Measurements from ENCODE around the gene LRRC37A3. TPM values are rescaled to one million over a fixed set of nuclear protein-coding genes. Genes with fewer than 3 reads are reported as not detected.
"Not testable (repeated sequence)": the region's sequence is repeated elsewhere in the genome, so short reads cannot be mapped to it uniquely, and the experiment has no call there.

Gene LRRC37A3
- total and polyA plus RNA-seq, 2 of the 13 experiments (the other 11 are each of a cell fraction or from before 2014, with no cell fraction given), result 0.62 to 1.1 TPM

- CTCF ChIA-PET (ENCODE audit: low intra/inter-chr PET ratio, low total read pairs), result interaction anchor here (1.2 kb wide), 1 partner anchor 12 kb away, joined by 3 read pairs; no protein-coding TSS in a partner anchor
- H2AFZ ChIP-seq (ENCODE audit: low read length), result peak overlapping the region; percentile 89
- POLR2A ChIA-PET; H3K4me3 ChIP-seq (replicated peaks in 1 of 3; ENCODE audit: insufficient read depth in 1 of 3, low read depth in 2 of 3, low read length in 3 of 3); BruUV-seq (replicated peaks); H3K9ac ChIP-seq (ENCODE audit: insufficient read depth, low read depth, low read length); FAIRE-seq; H3K36me3 ChIP-seq (replicated peaks in 1 of 2; ENCODE audit: control insufficient read depth in 1 of 2, insufficient read depth in 2 of 2, low read length in 2 of 2); H4K20me1 ChIP-seq (ENCODE audit: insufficient read depth, low read length); in situ Hi-C loops (cut with HindIII; ENCODE audit: extremely low pct_ligation_motif_present, low pct_unique_long_range_greater_than_20kb); H3K27ac ChIP-seq (ENCODE audit: extremely low read length, insufficient read depth, low read length); intact Hi-C loops (cut with micrococcal nuclease; ENCODE audit: unreplicated experiment); H3K9me3 ChIP-seq (ENCODE audit: low read length); H3K27me3 ChIP-seq (ENCODE audit: control insufficient read depth in 1 of 2, insufficient read depth in 2 of 2, low read length in 2 of 2); H3K79me2 ChIP-seq (ENCODE audit: insufficient read depth, low read length); TF ChIP-seq LCORL (CRISPR knock-in tag; IDR thresholded peaks at IDR 0.05): not testable (repeated sequence)
- WGBS (ENCODE audit: low lambda C conversion rate), result 5% methylated on average over 2 of the region's 2 CpGs
- DNase-seq (ENCODE audit: low spot score), result peak; percentile 73
- peak overlapping the region; percentile 47; the same call in 1 of the 2 replicates for H3K4me2 ChIP-seq (ENCODE audit: low read depth, low read length)
- ATAC-seq, result peak; percentile 81
- H3K4me1 ChIP-seq (ENCODE audit: insufficient read depth, low read length), result peaks cover 29% of the 10 kb centered on the region
- TF ChIP-seq STAG1 (CRISPR knock-in tag; IDR thresholded peaks at IDR 0.05) (peak; percentile 69), FOXP1 (IDR thresholded peaks at IDR 0.05) (peak; percentile 89), FOXP1 (CRISPR knock-in tag; IDR thresholded peaks at IDR 0.05) (peak; percentile 91), CTCF (CRISPR knock-in tag; IDR thresholded peaks at IDR 0.05) (peak; percentile 75), LCORL (IDR thresholded peaks at IDR 0.05) (0 out of 2 replicates have a peak, but pooled peaks have one; percentile 7), MIER2 (CRISPR knock-in tag; IDR thresholded peaks at IDR 0.05) (0 out of 2 replicates have a peak, but pooled peaks have one; percentile 35), GATAD2A (CRISPR knock-in tag; IDR thresholded peaks at IDR 0.05) (peak; percentile 52), FOXK1 (CRISPR knock-in tag; IDR thresholded peaks at IDR 0.05; ENCODE audit: borderline replicate concordance, low read depth) (peak; percentile 90), ARID5B (CRISPR knock-in tag; IDR thresholded peaks at IDR 0.05) (peak; percentile 47; the same call in 1 of the 2 replicates), NBN (conservative IDR thresholded peaks at IDR 0.05) (0 out of 2 replicates have a peak, but pooled peaks have one; percentile 32), SAP130 (CRISPR knock-in tag; IDR thresholded peaks at IDR 0.05; ENCODE audit: low read depth) (peak; percentile 16; the same call in 1 of the 2 replicates), KAT8 (CRISPR knock-in tag; IDR thresholded peaks at IDR 0.05) (peak; percentile 52), ARID3A (IDR thresholded peaks at IDR 0.05; ENCODE audit: low read depth, low read length) (peak; percentile 64; the same call in 1 of the 2 replicates), SMC3 (IDR thresholded peaks at IDR 0.05; ENCODE audit: low read length) (peak; percentile 61; the same call in 1 of the 2 replicates), NFE2L2 (IDR thresholded peaks at IDR 0.05; ENCODE audit: low read length) (peak; percentile 16; the same call in 1 of the 2 replicates), ARNT (IDR thresholded peaks at IDR 0.05) (0 out of 2 replicates have a peak, but pooled peaks have one; percentile 64), FOXP4 (CRISPR knock-in tag; IDR thresholded peaks at IDR 0.05) (peak; percentile 74), ELF3 (CRISPR knock-in tag; IDR thresholded peaks at IDR 0.05) (peak; percentile 96)
Measured at GRCh38 chr17:64927444-64927843, 8.2 kb upstream of the LRRC37A3 start.

Data from HepG2 (cell line).